H9 (cell line): ENCODE results near the gene SLC16A11. TPM values are rescaled to one million over a fixed set of nuclear protein-coding genes. Genes with fewer than 3 reads are reported as not detected.

Experiments used
- DNase-seq: peaks from one replicate; pipeline ENCODE4 v3.0.0-alpha.2; 2017
- H2AFZ ChIP-seq: one replicate; pipeline ENCODE4 v1.6.1; 2013; ENCODE audit warnings: mild to moderate bottlenecking, low read length, control low read depth, moderate library complexity
- H2AK5ac ChIP-seq: 2 replicates; pipeline ENCODE4 v1.6.1; 2013; ENCODE audit warnings: low read length, control low read depth, mixed read lengths; ENCODE audit not compliant: insufficient read length
- H2BK120ac ChIP-seq: one replicate; pipeline ENCODE4 v1.6.1; 2013; ENCODE audit warnings: low read depth, mild to moderate bottlenecking, low read length, control low read depth, inconsistent platforms; ENCODE audit not compliant: poor library complexity, severe bottlenecking
- H2BK12ac ChIP-seq: 2 replicates; pipeline ENCODE4 v1.6.1; 2013; ENCODE audit warnings: low read length, control low read depth, mixed read lengths, low read depth; ENCODE audit not compliant: insufficient read length
- H2BK15ac ChIP-seq: 2 replicates; pipeline ENCODE4 v1.6.1; 2013; ENCODE audit warnings: low read depth, low read length, control low read depth
- H2BK20ac ChIP-seq: one replicate; pipeline ENCODE4 v1.6.1; 2013; ENCODE audit warnings: low read depth, mild to moderate bottlenecking, low read length, control low read depth, inconsistent platforms; ENCODE audit not compliant: poor library complexity, severe bottlenecking
- H2BK5ac ChIP-seq: 2 replicates; pipeline ENCODE4 v1.6.1; 2013; ENCODE audit warnings: low read length, control low read depth, mixed read lengths; ENCODE audit not compliant: insufficient read length
- H3K14ac ChIP-seq: 2 replicates; pipeline ENCODE4 v1.6.1; 2013; ENCODE audit warnings: low read length, control low read depth; ENCODE audit not compliant: insufficient read depth
- H3K18ac ChIP-seq: 2 replicates; pipeline ENCODE4 v1.6.1; 2013; ENCODE audit warnings: low read depth, mild to moderate bottlenecking, mixed read lengths, low read length, control low read depth; ENCODE audit not compliant: insufficient read length
- H3K23ac ChIP-seq: 2 replicates; pipeline ENCODE4 v1.6.1; 2013; ENCODE audit warnings: low read length, control low read depth, mixed read lengths, low read depth; ENCODE audit not compliant: insufficient read length
- H3K23me2 ChIP-seq: 2 replicates; pipeline ENCODE4 v1.6.1; 2013; ENCODE audit warnings: low read depth, mild to moderate bottlenecking, mixed read lengths, low read length, control low read depth; ENCODE audit not compliant: insufficient read length, poor library complexity, severe bottlenecking
- H3K27ac ChIP-seq: 2 replicates; pipeline ENCODE4 v1.5.1; 2013; ENCODE audit warnings: low read length, control low read depth, mixed read lengths, low read depth; ENCODE audit not compliant: insufficient read length
- H3K27me3 ChIP-seq: 2 replicates; pipeline ENCODE4 v1.6.1; 2013; ENCODE audit warnings: low read length, control low read depth, inconsistent platforms; ENCODE audit not compliant: insufficient read depth
- H3K4ac ChIP-seq: 2 replicates; pipeline ENCODE4 v1.6.1; 2013; ENCODE audit warnings: low read depth, mild to moderate bottlenecking, control low read depth, inconsistent platforms, low read length, moderate library complexity
- H3K4me1 ChIP-seq: 2 replicates; pipeline ENCODE4 v1.6.1; 2013; ENCODE audit warnings: low read length, control low read depth, inconsistent platforms; ENCODE audit not compliant: insufficient read depth
- H3K4me2 ChIP-seq: 2 replicates; pipeline ENCODE4 v1.6.1; 2013; ENCODE audit warnings: low read length, control low read depth, mixed read lengths; ENCODE audit not compliant: insufficient read length, insufficient read depth
- H3K56ac ChIP-seq: 2 replicates; pipeline ENCODE4 v1.6.1; 2013; ENCODE audit warnings: low read depth, mild to moderate bottlenecking, mixed read lengths, low read length, control low read depth; ENCODE audit not compliant: insufficient read length
- H3K79me1 ChIP-seq: 2 replicates; pipeline ENCODE4 v1.6.1; 2013; ENCODE audit warnings: low read depth, mild to moderate bottlenecking, moderate library complexity, low read length, control low read depth, inconsistent platforms; ENCODE audit not compliant: insufficient read depth, poor library complexity, severe bottlenecking
- H3K79me2 ChIP-seq: 2 replicates; pipeline ENCODE4 v1.6.1; 2013; ENCODE audit warnings: low read length, control low read depth, inconsistent platforms; ENCODE audit not compliant: insufficient read depth
- H3K9ac ChIP-seq: 2 replicates; pipeline ENCODE4 v1.6.1; 2013; ENCODE audit warnings: low read length, control low read depth, mixed read lengths; ENCODE audit not compliant: insufficient read length; ENCODE audit errors: extremely low read depth
- H3K9me3 ChIP-seq: one replicate; pipeline ENCODE4 v1.6.1; 2013; ENCODE audit warnings: low read depth, low read length, inconsistent platforms; ENCODE audit not compliant: control insufficient read depth
- H3T11ph ChIP-seq: one replicate; pipeline ENCODE4 v1.6.1; 2013; ENCODE audit warnings: mild to moderate bottlenecking, low read length, control low read depth, inconsistent platforms
- H4K20me1 ChIP-seq: one replicate; pipeline ENCODE4 v1.6.1; 2013; ENCODE audit not compliant: control insufficient read depth, insufficient read length, insufficient read depth
- H4K5ac ChIP-seq: 2 replicates; pipeline ENCODE4 v1.6.1; 2013; ENCODE audit warnings: low read depth, mild to moderate bottlenecking, mixed read lengths, low read length, control low read depth; ENCODE audit not compliant: insufficient read length
- H4K8ac ChIP-seq: replicated peaks from 2 replicates; pipeline ENCODE4 v1.6.1; 2013; ENCODE audit warnings: low read length, control low read depth, mixed read lengths, low read depth; ENCODE audit not compliant: insufficient read length
- H4K91ac ChIP-seq: 2 replicates; pipeline ENCODE4 v1.6.1; 2013; ENCODE audit warnings: low read depth, mild to moderate bottlenecking, moderate library complexity, mixed read lengths, low read length, control low read depth; ENCODE audit not compliant: insufficient read length
- H3K27ac Mint-ChIP-seq, 3 experiments: 2 replicates in 2 of 3; 3 replicates in 1 of 3; pipeline ENCODE4 v1.8.0; 2020 to 2021; ENCODE audit warnings: mixed read lengths in 3 of 3, mild to moderate bottlenecking in 1 of 3, moderate library complexity in 1 of 3
- H3K27me3 Mint-ChIP-seq: 2 replicates; pipeline ENCODE4 v1.8.0; 2021; ENCODE audit warnings: low read depth, mild to moderate bottlenecking, moderate library complexity, mixed read lengths
- H3K36me3 Mint-ChIP-seq, 3 experiments: 2 replicates in 2 of 3; 3 replicates in 1 of 3; pipeline ENCODE4 v1.8.0; 2020 to 2021; ENCODE audit warnings: low read depth in 3 of 3, mixed read lengths in 3 of 3; ENCODE audit not compliant: insufficient read depth in 1 of 3
- H3K4me1 Mint-ChIP-seq, 2 experiments: 2 replicates each; pipeline ENCODE4 v1.8.0; 2020; ENCODE audit warnings: mixed read lengths in 2 of 2
- H3K4me3 Mint-ChIP-seq, 2 experiments: 2 replicates in 1 of 2; 3 replicates in 1 of 2; pipeline ENCODE4 v1.8.0; 2020 to 2021; ENCODE audit warnings: mild to moderate bottlenecking in 2 of 2, mixed read lengths in 2 of 2, moderate library complexity in 1 of 2
- H3K9me3 Mint-ChIP-seq, 2 experiments: 2 replicates in 1 of 2; 3 replicates in 1 of 2; pipeline ENCODE4 v1.8.0; 2020; ENCODE audit warnings: mild to moderate bottlenecking in 2 of 2, mixed read lengths in 2 of 2, moderate library complexity in 1 of 2
- CTCF ChIP-seq: fragments of 200-600 bp; sonication (generic); conservative IDR thresholded peaks from 3 replicates; pipeline ENCODE4 v1.8.0; 2021; ENCODE audit warnings: antibody characterized with exemption, mild to moderate bottlenecking
- WGBS: extraction: QIAGEN DNeasy Blood & Tissue Kit; methylation state at CpG from one replicate; pipeline ENCODE4 v1.1.7; 2013; ENCODE audit warnings: missing lambda C conversion rate, low lambda C conversion rate, mixed read lengths; ENCODE audit not compliant: insufficient read length; ENCODE audit errors: extremely low coverage; 5-methylcytosine and 5-hydroxymethylcytosine counted together
- total RNA-seq: library from RNA; stranded (reverse); gene quantifications from 2 replicates; pipeline ENCODE4 v1.2.1, GENCODE V29; 2021

The SLC16A11 gene
- total RNA-seq, 1 experiment from 2014 or later = 0.13 TPM

DNA sequence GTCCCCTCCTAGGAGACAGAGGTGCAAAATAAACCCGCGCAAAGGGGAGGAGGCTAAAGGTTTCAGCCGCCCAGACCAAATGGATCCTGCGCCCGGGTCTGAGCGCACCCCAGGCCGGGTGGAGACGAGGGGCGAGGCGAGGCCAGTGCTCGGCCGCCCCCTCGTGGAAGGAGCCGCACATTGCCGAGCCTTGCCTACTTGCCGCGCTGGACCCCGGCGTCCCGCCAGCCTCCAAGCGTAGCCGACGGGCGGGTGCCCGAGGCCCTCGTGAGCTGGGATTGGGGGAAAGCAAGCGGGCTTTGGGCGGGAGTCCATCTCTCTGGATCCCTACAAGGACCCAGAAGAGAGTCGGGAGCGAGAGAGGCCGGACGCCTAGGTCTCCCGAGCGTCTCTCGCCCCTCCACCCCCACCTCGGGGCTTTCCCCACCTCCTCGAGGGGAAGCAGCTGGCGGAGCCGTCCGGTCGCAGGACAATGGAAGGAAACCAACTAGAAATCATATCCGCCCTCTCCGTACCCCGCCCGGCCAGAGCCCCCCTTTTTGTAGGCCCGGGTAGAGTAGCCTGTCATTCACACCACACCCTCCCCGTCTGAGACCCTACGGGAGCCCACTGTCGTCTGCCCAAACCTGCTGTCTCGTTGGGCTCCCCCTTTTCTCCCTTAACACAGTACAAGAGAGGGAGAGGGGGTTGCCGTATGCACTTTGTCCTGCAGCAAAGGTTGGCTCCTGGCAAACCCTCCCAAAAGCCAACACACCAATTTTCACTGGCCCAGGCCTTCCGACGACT is 21.7 kb downstream of the SLC16A11 start:
- Histone ChIP-seq H3K4me2 (peak overlapping the region; percentile 86), H3K23ac (no peak overlapping the region), H2AK5ac (no peak overlapping the region), H3K27me3 (peaks cover 6% of the 10 kb centered on the region; the same call in 1 of the 2 replicates), H3T11ph (no peak overlapping the region), H3K9me3 (no peaks in the 10 kb centered on the region), H3K4ac (no peak overlapping the region), H3K27ac (no peak overlapping the region), H3K23me2 (peaks cover 14% of the 10 kb centered on the region), H3K79me1 (no peaks in the 10 kb centered on the region), H2BK5ac (no peak overlapping the region), H3K79me2 (no peaks in the 10 kb centered on the region), H3K18ac (peak overlapping the region; percentile 64), H2BK20ac (no peak overlapping the region), H4K91ac (no peak overlapping the region), H3K9ac (peak overlapping the region; percentile 23), H4K8ac (no peak overlapping the region), H4K20me1 (no peaks in the 10 kb centered on the region), H2BK12ac (no peak overlapping the region), H3K56ac (no peak overlapping the region), H4K5ac (no peak overlapping the region), H3K4me1 (0 out of 2 replicates have a peak, but pooled peaks cover 3% of the 10 kb centered on the region), H2AFZ (peak overlapping the region; percentile 35), H2BK15ac (no peak overlapping the region), H3K14ac (peak overlapping the region; percentile 18; the same call in 1 of the 2 replicates), H2BK120ac (peak overlapping the region; percentile 25)
- peaks cover 23 to 46% of the 10 kb centered on the region in 2 experiments for H3K4me1 Mint-ChIP-seq
- peak overlapping the region; percentile 67 to 89 for H3K4me3 Mint-ChIP-seq
- peaks cover 0 to 2% of the 10 kb centered on the region in 2 experiments; a peak in 1 of 5 replicates for H3K9me3 Mint-ChIP-seq
- H3K27ac Mint-ChIP-seq = no peak overlapping the region; a peak in 1 of 7 replicates
- peak; percentile 96 for TF ChIP-seq CTCF
- H3K36me3 Mint-ChIP-seq = peaks cover 6 to 36% (median 18%) of the 10 kb centered on the region in 3 experiments
- H3K27me3 Mint-ChIP-seq = peaks cover 39% of the 10 kb centered on the region
- WGBS = no CpG with 5 or more reads among the region's 53 CpGs
- peak; percentile 92 for DNase-seq
